Thyroid gland (tissue), 4 donors: Measurements from ENCODE around the gene GLI3.

ENCODE experiments used
- POLR2A ChIP-seq, 2 donors: fragments of 450-650 bp; IDR thresholded peaks; one replicate each; pipeline ENCODE4 v1.6.1; 2017; ENCODE audit warnings: antibody characterized with exemption in 2 of 2, mild to moderate bottlenecking in 2 of 2, moderate library complexity in 1 of 2
- TF ChIP-seq, protein P1 (sequence below), 6 experiments: fragments of 200-600 bp in 3 of 6; fragments of 450-650 bp in 3 of 6; sonication (generic) in 3 of 6; IDR thresholded peaks; one replicate each; pipeline ENCODE4 v1.5.1; 2016 to 2019; ENCODE audit warnings: antibody characterized with exemption in 6 of 6, mild to moderate bottlenecking in 2 of 6, inconsistent platforms in 1 of 6, moderate library complexity in 1 of 6

DNA sequence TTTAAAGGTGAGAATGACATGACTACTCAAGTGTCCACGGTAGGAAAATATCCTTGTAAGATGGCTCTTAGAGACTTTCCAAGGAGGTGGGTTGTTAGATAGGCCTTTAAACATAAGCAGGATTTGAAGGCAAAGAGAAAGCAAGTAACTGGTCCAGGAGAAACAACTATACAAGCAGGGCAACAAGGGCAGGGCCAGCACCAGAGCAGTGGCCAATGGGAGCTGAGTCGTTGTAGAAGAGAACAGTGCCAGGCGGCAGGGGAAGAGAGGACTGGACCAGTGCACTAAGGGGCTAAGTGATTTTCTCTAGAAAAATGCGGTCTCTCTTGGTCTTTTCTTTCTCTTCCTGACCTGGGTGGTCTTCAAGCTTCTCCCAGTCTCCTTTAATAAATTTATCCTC is 94.9 kb downstream of the GLI3 start:
- no peak for TF ChIP-seq POLR2A (IDR thresholded peaks at IDR 0.05)
- TF ChIP-seq, protein P1, sequence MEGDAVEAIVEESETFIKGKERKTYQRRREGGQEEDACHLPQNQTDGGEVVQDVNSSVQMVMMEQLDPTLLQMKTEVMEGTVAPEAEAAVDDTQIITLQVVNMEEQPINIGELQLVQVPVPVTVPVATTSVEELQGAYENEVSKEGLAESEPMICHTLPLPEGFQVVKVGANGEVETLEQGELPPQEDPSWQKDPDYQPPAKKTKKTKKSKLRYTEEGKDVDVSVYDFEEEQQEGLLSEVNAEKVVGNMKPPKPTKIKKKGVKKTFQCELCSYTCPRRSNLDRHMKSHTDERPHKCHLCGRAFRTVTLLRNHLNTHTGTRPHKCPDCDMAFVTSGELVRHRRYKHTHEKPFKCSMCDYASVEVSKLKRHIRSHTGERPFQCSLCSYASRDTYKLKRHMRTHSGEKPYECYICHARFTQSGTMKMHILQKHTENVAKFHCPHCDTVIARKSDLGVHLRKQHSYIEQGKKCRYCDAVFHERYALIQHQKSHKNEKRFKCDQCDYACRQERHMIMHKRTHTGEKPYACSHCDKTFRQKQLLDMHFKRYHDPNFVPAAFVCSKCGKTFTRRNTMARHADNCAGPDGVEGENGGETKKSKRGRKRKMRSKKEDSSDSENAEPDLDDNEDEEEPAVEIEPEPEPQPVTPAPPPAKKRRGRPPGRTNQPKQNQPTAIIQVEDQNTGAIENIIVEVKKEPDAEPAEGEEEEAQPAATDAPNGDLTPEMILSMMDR (IDR thresholded peaks at IDR 0.05), result no peak
